GM21367 (cell line): ENCODE measurements around the gene RABL2A.
"Not testable (repeated sequence)": the region's sequence is repeated elsewhere in the genome, so short reads cannot be mapped to it uniquely, and the experiment has no call there.

Experiments used
- ATAC-seq: cut with Tn5 transposase; IDR thresholded peaks from one replicate; pipeline ENCODE4 v1.9.1; 2021; ENCODE audit not compliant: unreplicated experiment

The RABL2A gene

DNA sequence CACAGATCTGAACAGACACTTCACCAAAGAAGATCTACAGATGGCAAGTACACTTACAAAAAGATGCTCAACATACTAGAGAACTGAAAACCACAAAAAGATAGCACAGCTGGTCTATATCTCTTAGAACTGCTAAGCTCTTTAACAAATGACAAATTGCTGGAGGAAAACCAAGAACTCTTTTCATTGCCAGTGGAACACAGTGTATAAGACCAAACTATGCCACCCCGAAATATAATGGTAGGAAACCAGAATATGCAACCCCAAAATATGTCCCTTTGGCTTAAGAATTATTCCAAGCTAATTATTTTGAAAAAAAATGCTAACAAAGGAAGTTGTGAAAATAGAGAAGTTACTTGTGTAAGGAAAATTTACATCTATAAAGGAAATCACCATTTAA lies 21.0 kb upstream of the RABL2A start:
- not testable (repeated sequence) for ATAC-seq

DNA sequence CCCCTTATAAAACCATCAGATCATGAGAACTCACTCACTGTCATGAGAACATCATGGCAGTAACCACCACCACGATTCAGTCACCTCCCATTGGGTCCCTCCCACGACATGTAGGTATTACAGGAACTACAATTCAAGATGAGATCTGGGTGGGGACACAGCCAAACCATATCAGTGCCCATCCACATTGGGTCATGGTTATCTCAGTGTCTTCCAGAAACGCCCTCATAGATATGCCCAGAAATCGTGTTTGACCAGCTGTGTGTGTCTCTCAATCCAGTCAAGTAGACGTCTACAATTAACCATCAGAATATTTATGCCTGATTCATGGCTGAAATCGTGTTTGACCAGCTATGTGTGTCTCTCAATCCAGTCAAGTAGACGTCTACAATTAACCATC lies 17.2 kb upstream of the RABL2A start:
- ATAC-seq = not testable (repeated sequence)

DNA sequence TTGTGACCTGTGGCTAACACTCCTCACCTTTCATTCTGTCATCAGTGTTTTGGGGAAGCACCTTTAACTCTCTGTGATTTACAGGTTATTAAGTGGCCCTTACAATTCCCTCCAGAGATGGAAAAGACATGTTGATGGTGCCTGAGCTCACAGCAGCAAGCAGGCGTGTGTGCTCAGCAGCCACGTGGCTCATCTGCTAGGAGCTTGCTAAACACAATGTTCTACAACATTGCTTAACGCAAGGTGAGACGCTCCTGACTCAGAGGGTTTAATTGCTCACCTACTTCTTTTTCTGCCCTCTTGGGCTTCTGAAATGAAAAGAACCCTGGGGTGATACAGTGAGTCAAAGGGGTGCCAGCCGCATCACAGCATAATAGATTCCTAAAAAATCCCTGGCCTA lies 6.1 kb upstream of the RABL2A start:
- ATAC-seq = not testable (repeated sequence)

DNA sequence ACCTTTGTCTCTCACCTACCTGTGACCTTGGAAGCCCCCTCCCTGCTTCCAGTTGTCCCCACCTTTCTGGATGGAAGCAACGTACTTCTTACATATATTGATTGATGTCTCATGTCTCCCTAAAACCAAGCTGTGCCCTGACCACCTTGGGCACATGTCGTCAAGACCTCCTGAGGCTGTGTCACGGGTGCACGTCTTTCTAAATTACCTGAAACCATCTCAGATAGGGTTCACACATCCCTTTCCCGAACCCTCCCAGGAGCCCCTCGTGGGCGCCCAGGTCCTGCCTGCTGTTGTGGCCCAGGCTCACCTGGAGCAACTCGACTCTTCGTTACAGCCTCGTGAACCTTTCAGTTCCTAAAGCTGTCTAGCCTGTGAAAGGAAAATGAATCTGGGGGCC lies 1.2 kb upstream of the RABL2A start:
- not testable (repeated sequence) for ATAC-seq

DNA sequence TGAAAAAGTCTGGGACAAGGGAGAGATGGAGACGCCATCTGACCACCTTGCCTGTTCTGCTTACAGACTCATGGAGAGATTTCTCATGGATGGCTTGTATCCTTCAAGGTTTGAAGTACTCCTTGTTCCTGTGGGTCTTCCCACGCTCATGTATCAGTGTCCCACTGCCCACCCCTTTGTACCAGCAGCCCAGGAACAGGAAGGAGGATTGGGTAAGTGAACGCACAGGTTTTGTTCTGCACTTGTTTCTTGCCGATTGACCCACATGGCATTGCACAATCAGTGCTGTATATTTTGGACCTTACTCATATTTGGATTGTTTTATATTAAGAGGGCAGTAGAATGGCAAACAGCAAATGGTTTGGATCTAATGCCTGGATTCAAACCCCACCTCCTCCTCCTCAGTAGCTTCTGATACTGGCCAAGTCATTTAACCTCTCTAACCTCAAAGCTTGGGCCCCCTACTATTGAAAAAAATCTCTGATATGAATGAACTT lies 5.8 kb downstream of the RABL2A start:
- not testable (repeated sequence) for ATAC-seq

DNA sequence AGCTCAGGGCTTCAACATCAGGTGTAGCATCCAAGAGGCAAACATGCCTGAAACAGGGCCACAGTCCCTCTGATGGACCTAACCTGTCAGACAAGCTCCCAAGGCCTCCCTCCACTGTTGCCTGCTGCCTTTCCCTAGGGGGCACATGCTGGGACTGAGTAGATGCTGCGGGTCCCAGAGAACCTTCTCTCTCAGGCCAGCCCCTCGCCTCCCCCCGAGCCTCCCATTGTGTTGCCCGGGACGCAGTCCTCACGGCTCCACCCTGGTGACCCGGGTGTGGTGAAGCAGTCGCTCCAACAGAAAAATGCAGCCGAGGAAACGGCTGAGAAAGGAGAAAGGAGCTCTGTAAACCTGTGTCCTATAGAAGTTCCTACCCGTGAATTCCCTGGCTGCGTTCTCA lies 8.3 kb downstream of the RABL2A start:
- not testable (repeated sequence) for ATAC-seq

DNA sequence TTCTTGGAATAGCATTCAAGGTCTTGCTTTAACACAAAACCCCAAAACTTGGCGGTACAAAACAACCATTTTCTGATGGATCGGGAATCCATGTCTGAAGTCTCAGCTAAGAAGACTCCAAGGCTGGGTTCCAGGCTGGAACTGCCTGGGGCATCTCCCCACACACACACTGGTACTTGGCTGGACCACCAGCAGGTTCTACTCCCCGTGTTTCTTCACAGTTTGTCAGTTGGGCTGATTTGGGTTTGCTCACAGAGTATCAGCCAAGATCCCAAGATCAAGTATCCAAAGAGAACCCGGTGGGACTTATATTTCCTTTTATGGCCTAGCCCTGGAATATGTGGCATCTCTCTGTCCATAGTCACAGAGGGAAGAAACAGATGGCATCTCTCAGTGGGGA lies 9.2 kb downstream of the RABL2A start:
- not testable (repeated sequence) for ATAC-seq

DNA sequence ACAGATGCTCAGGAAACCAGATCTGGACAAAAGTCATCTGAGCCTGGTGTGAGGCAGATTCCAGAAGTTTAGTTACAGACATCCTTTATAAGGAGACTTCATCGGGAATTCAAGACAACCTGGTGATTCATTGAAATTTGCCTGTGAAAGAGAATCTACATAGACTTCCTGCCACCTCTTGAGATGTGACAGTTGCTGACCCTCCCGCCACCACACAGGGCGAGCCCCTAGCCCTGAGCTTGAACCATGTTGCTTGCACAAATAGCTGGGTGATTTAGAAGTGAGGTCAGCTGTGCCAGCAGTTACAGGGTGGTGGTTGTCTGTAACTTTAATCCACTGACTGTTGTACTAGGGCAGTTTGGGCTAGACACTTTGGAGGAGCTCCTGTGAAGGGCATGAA lies 11.0 kb downstream of the RABL2A start:
- ATAC-seq = not testable (repeated sequence)

DNA sequence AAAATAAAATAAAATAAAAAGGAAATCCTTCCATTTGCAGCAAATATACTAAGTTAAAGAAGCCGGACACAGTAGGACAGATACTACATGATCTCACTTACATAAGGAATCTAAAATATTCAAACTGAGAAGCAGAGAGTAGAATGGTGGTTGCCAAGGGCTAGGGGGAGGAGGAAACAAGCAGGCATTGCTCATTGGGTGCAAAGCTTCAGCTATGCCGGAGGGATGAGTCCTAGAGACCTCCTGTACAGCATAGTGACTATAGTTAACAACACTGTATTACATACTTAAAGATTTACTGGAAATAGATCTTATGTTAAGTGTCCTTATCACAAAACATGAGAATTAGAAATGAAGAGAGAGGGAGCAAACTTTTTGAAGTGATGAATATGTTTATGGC lies 19.2 kb downstream of the RABL2A start:
- ATAC-seq = not testable (repeated sequence)

DNA sequence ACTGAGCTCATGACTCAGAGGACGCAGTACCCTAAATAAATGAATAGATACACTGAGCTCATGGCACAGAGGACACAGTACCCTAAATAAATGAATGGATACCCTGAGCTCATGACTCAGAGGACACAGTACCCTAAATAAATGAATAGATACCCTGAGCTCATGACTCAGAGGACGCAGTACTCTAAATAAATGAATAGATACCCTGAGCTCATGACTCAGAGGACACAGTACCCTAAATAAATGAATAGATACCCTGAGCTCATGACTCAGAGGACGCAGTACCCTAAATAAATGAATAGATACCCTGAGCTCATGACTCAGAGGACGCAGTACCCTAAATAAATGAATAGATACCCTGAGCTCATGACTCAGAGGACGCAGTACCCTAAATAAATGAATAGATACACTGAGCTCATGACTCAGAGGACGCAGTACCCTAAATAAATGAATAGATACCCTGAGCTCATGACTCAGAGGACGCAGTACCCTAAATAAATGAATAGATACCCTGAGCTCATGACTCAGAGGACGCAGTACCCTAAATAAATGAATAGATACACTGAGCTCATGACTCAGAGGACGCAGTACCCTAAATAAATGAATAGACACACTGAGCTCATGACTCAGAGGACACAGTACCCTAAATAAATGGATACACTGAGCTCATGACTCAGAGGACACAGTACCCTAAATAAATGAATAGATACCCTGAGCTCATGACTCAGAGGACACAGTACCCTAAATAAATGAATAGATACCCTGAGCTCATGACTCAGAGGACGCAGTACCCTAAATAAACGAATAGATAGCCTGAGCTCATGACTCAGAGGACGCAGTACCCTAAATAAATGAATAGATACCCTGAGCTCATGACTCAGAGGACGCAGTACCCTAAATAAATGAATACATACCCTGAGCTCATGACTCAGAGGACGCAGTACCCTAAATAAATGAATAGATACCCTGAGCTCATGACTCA lies 24.1 kb downstream of the RABL2A start:
- ATAC-seq = not testable (repeated sequence)

DNA sequence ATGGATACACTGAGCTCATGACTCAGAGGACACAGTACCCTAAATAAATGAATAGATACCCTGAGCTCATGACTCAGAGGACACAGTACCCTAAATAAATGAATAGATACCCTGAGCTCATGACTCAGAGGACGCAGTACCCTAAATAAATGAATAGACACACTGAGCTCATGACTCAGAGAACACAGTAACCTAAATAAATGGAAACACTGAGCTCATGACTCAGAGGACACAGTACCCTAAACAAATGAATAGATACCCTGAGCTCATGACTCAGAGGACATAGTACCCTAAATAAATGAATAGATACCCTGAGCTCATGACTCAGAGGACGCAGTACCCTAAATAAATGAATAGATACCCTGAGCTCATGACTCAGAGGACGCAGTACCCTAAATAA lies 25.5 kb downstream of the RABL2A start:
- not testable (repeated sequence) for ATAC-seq

DNA sequence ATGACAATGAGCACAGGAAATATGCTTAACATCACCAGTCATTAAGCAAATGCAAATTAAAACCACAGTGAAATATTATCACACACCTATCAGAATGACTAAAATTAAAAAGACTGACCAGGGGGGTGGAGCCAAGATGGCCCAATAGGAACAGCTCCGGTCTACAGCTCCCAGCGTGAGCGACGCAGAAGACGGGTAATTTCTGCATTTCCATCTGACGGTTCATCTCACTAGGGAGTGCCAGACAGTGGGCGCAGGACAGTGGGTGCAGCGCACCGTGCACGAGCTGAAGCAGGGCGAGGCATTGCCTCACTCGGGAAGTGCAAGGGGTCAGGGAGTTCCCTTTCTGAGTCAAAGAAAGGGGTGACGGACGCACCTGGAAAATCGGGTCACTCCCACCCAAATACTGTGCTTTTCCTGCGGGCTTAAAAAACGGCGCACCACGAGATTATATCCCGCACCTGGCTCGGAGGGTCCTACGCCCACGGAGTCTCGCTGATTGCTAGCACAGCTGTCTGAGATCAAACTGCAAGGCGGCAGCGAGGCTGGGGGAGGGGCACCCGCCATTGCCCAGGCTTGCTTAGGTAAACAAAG lies 29.1 kb downstream of the RABL2A start:
- not testable (repeated sequence) for ATAC-seq

DNA sequence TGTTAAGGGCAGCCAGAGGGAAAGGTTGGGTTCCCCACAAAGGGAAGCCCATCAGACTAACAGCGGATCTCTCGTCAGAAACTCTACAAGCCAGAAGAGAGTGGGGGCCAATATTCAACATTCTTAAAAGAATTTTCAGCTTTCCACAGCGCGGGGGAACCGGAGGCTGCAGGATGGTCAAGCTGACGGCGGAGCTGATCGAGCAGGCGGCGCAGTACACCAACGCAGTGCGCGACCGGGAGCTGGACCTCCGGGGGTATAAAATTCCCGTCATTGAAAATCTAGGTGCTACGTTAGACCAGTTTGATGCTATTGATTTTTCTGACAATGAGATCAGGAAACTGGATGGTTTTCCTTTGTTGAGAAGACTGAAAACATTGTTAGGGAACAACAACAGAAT lies 30.7 kb downstream of the RABL2A start:
- ATAC-seq = not testable (repeated sequence)

DNA sequence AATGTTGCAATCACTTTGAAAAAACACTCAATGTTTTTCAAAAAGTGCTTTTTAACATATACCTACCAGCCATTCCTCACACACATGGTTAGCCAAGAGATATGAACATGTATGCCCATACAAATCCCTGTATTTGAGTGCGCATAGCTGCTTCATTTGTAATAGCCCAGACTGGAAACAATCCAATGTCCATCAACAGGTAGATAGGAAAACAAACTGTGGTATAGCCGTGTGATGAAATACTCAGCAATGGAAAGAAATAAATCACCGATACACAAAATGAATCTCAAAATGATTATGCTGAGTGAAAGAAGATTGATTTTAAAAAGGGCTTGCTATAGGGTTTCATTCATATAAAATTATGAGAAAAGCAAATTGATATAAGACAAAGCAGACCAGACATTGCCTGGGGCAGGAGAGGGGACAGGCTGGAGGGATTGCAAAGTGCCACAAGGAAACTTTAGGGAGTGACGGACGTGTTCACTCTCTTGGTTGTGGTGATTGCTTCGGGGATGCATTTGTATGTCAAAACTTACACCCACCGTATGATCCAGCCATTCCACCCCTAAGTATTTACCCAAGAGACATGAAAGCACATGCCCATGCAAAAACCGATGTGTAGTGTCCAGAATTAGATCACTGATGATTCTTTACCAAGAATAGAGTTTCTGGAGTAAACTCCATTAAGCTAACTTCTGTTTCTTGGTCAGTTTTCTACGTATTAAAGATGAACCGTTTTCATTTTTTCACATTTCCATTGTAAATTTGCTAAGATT lies 36.4 kb downstream of the RABL2A start:
- not testable (repeated sequence) for ATAC-seq

DNA sequence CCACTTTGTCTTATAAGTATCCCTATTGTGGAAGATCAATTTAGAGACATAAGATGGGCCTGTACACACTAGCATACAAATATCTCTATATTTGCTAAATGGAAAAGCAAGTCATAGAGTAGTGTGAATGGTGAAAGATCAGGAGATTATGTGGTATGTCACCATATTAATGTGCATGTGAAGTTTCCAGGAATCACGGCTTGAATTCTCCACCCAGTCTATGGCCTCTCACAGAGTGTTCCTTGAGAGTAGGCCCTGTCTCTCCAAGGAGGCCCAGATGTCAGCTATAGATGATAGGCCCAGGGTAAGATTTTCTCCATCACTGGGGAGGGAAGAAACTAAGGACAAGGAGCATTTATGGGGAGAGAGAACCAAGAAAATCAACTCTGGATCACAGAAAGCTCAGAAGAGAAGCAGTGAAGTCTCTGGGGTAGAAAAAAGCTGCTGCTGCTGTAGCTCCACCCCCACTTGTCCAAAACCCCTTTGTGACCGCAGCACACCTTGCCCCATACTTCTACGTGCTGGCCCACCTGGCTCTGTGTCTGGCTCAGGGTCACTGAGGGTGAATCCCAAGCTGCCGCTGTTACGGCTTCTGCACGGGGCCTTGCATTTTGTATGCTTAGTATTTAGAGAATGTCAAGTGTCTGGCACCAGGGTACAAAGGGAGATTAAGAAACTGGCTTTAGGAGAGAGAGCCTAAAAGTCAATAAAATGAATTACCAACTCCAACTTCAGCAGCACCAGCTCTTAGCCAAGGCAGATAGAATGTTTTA lies 37.9 kb downstream of the RABL2A start:
- ATAC-seq = not testable (repeated sequence)

DNA sequence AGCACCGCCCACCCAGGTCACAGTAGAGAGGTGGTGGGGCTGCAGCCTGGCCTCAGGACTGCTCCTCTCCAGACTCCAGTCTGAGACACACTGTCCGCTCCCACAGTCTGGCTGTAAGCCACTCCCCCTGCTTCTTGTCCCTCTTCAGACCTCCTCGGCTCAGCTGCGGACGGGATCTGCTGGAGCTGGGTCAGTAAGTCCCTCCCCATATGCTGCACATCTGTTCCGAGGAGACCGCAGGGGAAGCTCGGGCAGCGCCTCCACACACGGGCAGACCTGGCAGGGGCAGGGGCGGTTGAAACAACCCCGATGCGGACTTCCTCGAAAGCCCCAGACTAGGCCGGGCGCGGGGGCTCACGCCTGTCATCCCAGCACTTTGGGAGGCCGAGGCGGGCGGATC lies 41.9 kb downstream of the RABL2A start:
- ATAC-seq = not testable (repeated sequence)

DNA sequence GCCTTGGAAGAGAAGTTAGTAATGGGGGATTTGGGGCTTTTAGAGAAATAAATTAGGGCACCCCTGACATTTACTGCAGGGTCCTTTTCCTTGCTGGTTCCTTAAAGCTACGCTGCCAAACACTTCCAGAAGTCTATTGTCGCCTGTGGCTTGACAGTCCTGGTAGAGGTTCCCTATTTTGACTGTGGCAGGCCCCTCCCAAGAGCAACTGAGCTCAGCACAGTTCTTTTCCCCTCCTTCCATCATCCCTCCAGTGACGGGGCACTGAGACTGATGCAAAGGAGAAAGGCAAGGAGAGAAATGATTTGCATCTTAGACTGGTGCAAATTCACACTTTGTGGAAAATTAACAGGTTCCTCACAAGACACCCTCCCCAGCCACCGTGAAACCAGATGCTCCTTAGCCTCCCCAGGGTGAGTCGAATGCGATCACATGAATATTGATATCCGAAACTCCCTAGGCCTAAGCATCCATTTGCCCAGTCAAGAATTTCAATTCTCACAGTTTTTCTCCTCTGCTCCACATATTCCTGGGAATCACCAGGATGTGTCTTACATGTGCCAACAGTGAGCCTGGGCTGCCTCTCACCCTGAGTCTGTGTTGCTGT lies 45.4 kb downstream of the RABL2A start:
- no peak for ATAC-seq

DNA sequence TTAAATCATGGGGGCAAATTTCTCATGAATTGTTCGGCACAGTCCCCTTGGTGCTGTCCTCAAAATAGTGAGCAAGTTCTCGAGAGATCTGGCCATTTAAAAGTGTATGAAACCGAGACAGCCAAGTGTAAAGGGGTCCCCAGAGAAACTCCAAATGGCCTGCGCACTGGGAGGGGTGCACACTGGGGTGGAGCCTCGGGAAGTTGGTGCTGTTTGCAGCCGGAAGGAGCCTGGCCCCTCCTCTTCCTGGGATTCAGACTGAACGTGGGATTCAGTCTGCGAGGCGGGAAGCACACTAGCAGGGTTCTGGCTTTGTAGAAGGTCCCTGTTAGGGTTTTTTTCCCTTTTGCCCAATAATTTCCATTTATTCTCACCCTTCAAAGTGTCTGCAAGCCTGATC lies 48.8 kb downstream of the RABL2A start:
- no peak for ATAC-seq

DNA sequence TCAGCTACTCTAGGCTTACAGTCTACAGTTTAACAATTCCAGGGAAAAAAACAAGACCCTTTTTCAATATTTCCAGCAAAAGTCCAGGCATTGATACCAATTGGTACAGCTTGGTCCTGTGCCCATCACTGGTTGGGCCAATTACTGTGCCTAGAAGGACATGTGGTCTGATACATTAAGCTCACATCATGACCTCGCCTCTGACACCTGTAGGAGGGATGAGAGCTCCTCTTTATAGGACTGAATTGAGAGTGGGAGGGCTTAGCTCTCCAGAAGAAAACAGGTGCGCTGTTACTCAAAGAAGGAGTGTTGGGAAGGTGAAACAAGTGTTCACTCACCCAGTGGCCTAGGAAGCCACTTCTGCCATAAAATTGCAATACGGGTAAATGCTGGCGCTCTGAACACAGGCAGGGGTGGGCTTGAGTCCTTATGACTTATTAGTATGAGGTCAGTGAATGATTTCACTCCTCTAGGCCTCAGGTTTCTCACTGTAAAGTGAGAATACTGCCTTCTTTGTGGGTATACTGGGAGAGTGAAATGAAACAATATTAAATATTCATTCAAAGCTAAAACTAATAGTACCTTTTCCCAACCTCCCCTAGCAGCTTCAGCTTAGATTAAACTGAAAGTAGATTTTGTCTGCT lies 49.7 kb downstream of the RABL2A start:
- ATAC-seq = no peak

DNA sequence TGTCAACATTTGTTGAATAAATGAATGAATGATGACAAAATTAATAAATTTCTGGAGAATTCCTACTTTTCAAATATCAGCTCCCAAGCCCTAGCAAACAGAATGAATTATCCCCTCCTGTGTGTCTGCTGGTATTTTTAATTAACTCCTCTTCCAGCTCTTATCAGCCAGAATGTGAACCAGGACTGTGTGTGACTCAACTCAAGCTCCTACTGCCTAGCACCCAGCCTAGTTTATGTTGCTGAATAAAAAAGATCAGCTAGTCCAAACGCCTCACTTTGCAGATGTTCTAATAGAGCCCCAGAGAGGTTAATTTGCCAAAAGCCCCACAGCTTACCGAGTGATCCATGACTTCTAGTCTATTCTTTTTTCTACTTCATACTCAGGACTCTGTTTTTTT lies 50.3 kb downstream of the RABL2A start:
- ATAC-seq = no peak
